Kidney glomerular epithelial cell (primary cell): Measurements from ENCODE around the gene CCR6.
"Not testable (repeated sequence)": the region's sequence is repeated elsewhere in the genome, so short reads cannot be mapped to it uniquely, and the experiment has no call there.

Source experiments
- DNase-seq: peaks from one replicate; lab custom pipeline; 2025; lab: John Stamatoyannopoulos, UW

CCR6 gene

DNA sequence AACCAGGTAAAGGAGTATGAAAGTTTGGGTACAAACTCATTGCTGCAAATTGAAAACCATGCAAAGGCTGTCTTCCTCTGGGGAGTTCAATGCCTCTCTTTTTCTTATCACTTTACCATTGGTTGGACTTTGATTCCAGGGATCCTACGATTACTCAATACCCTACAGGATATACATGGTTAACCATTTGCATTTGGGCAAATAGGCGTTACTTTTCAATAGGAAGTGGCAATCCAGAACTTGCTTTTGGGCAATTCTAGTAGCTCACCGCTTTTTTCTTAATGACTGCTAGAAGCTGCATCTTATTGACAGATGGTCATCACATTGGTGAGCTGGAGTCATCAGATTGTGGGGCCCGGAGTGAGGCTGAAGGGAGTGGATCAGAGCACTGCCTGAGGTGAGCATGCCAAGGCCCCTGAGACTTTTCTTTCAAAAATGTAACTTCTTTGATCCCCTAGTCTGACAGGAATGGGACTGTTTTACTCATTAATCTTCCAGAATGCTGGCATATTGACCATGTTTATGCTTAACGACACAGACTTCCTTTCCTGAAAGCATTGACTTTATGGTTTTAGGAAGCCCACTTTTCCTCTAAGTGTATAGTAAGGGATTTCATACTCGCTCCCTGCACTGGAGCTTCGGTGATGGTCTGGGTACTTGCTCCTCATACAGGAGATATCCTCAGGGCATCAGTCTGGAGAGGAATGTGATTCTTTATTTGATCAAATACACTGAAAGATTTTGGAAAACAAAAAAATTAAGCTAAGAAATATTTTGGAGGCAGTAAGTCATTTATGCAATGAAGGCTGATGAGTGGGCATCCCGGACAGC is at the start of gene CCR6:
CCR6 (plus strand) TSS at position 270 of the 831 bp plus-strand sequence. CDS start 13,039 bp downstream, outside the sequence.
- DNase-seq, result no peak

- no peak for DNase-seq
Measured at GRCh38 chr6:167073679-167074274, 49.1 kb upstream of the CCR6 start.

DNA sequence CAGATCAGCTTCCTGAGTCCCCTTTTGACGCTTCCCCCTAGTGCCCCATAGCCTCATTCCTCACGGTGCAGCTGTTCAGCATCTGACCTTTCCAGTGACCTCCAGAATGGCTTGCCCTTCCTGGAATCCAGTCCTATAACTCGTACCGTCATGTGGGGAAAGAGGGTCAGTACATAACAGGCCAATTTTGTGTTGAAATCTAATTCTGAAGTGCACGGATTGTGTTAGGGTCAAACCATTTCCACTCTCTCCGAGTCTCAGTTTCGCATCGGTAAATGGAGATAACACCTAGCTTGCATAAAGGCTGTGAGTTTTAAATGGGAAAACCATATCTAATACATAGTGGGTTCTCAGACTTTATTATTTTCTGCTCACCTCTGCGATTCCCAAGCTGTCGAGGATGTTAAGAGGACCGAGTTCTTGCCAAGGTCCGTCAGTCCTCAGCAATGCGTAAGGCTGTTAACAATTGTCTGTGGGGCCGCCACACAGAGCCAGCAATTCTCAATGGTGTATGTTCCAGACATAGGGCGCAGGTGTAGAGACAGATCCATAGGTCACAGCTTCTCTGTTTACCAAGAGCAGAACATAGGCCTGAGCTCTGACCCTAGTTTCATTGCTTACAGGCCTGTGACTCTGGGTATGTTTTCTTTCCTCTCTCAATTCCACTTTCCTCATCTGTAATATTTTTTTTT is 45.5 kb upstream of the CCR6 start:
- DNase-seq, result no peak

GRCh38 chr6:167078745-167079144 is 44.2 kb upstream of the CCR6 start:
- no peak for DNase-seq

- no peak for DNase-seq
Measured at GRCh38 chr6:167079853-167080297, 43.0 kb upstream of the CCR6 start.

- DNase-seq, result no peak
Measured at GRCh38 chr6:167087857-167088354, 35.0 kb upstream of the CCR6 start.

DNA sequence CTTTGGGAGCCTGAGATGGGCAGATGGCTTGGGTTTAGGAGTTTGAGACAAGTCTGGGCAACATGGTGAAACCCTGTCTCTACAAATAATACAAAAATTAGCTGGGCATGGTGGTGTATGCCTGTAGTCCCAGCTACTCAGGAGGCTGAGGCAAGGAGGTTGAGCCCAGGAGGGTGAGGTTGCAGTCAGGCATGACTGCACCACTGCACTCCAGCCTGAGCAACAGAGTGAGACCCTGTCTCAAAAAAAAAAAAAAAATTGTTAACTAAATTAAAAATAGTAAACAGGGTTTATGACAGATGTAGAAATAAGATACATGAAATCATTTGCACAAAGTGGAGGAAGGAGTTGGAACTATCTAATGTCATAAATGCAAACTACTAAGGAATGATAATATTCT is 34.2 kb upstream of the CCR6 start:
- not testable (repeated sequence) for DNase-seq

DNA sequence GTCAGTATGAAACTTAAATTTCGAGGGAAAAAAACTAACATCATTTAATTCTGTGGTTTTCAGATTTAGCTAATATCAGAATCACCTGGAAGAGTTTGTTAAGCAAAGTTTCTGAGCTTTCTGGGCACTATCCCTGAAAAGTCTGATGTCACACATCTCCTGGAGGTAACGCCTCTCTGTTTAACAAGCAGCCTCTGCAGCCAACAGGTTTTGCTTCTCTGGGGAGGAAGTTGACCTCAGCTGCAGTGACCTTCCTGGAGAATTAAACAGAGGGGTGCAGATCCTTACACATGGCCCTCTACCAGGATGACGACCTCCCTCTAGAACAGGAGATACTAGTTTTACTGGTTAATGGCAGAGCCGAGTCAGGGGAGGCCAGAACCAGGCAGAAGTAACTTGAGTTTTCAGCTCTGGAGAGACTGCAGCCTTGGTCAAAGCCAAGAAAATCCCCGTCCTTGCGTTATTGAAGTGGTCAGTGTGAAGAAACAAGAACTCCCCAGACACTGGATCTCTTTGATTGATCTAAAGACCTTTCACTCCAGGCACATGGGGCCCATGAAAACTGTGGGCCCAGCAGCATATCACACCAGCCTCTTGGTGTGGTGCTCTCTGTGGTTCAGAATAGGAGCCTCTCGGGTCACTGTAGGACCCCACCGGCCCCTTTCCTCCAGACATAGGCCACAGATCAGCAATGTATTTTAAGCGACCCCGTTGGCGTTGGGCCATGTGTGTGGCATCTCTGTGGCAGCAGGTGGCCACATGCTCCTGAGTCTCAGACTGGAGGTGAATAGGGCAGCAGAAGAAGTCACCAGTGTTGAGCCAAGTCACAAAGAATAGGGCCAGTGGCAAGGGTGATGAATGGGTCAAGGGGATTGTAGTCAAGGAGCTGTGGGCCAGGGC is 33.4 kb upstream of the CCR6 start:
- no peak for DNase-seq

DNA sequence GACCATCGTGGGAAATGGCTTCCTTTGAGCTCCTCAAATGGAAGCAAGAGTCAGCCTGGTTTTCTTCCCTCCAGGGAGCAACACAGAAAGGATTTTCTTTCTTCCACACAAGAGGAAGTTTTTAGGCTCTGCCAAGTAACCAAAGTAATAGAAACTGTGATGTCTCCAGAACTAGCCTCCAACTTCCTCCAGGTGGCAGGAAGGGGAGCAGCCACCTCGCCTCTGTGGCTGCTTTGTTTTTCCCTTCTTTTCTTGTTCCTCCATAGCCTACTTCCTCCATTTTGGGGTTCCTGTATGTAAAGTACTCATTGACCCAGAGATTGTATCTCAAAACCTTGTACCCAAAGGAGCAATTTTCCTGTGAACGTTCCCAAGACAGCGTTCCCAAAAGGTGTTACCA is 32.7 kb upstream of the CCR6 start:
- no peak for DNase-seq

DNA sequence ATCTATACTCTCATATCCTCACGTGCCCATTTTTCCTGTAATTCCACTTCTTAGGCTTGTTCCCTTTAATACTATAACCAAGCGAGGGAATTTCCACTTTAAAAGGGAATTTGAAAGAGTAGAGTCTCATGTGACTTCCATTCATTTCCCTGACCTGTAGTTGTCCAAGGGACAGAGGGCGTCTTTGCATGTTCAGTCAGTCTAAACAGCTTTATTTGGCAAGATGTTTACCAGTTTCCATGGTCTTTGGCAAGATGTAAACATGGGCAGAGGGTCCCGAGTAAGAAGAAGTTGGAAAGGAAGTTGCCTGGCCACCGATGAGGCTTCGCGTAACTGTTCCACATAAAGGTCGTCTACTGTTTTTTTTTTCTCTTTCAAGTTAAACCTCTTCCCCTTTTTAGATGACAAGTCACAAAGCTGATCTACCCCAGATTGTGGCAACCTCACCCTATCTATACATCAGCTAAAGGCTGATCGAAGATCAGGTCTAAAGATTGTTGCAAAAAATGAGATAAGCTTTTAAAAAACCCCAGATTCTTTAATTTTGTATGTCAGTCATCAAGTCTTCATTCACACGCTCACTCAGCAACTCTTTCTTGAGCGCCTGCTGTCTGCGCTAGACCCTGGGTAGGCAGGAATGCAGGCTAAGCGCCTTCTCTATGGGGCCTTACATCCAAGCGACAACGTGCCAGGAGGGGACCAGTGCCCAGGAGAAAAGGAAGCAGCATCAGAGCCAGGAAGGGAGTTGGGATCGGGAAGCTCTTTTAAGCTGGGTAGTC is 31.7 kb upstream of the CCR6 start:
- DNase-seq, result no peak

GRCh38 chr6:167091805-167092107 is 31.1 kb upstream of the CCR6 start:
- DNase-seq, result no peak

GRCh38 chr6:167092672-167093339 is 30.1 kb upstream of the CCR6 start:
- DNase-seq, result no peak

- no peak for DNase-seq
Measured at GRCh38 chr6:167093406-167093921, 29.4 kb upstream of the CCR6 start.

- DNase-seq, result no peak
Measured at GRCh38 chr6:167093922-167094432, 28.9 kb upstream of the CCR6 start.

GRCh38 chr6:167094436-167094819 is 28.5 kb upstream of the CCR6 start:
- no peak for DNase-seq

GRCh38 chr6:167094820-167095637 is 27.9 kb upstream of the CCR6 start:
- no peak for DNase-seq

- DNase-seq, result no peak
Measured at GRCh38 chr6:167095888-167096287, 27.0 kb upstream of the CCR6 start.

DNA sequence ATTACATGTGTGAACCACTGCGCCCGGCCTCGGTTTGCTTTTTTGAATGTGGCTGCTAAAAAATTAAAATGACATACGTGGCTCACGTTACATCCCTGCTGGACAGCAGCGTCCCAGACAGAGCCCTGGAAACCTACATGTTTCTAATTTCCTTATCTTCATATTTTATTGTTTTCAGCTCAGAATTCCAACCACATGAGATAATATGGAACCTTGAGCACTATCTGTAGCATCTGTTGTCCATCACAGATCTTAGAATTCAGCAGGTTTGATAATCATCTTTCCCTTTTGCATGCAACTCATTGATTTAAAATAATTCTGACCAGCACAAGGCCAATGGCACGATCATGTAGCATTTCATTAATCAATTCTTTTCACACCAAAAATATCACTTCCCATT is 25.9 kb upstream of the CCR6 start:
- no peak for DNase-seq

GRCh38 chr6:167097770-167098169 is 25.1 kb upstream of the CCR6 start:
- no peak for DNase-seq
